Stimulated activated CD4-positive, alpha-beta T cell treated with anti-CD3 and anti-CD28 coated beads, Interleukin-2, amount 100 ng/mL, for 24 hours (primary cell): ENCODE data around the gene AKT1S1.
A peak's percentile ranks its signal among the peaks of the same experiment; 100 is the strongest.
"Not testable (repeated sequence)": the region's sequence is repeated elsewhere in the genome, so short reads cannot be mapped to it uniquely, and the experiment has no call there.

ENCODE experiments used
- DNase-seq, 2 donors: peaks; one replicate each; pipeline ENCODE4 v3.0.0-alpha.2; 2020

AKT1S1 gene

GRCh38 chr19:49877020-49877878, at the start of gene AKT1S1, which contains the start of gene TBC1D17:
Gene AKT1S1, minus strand, starts transcription at chr19:49877355. Its CDS starts 4,060 bp downstream, at chr19:49873295.
Gene TBC1D17, plus strand, starts transcription at chr19:49877702. Its CDS starts 22 bp downstream, at chr19:49877724.
- peak; percentile 96 to 98 for DNase-seq

GRCh38 chr19:49926515-49926914, 49.4 kb upstream of the AKT1S1 start:
- no peak for DNase-seq

GRCh38 chr19:49925486-49925885, 48.3 kb upstream of the AKT1S1 start:
- no peak for DNase-seq

- not testable (repeated sequence) for DNase-seq
Observed at GRCh38 chr19:49924881-49925210, 47.7 kb upstream of the AKT1S1 start.

- no peak for DNase-seq
Observed at GRCh38 chr19:49924004-49924880, 47.1 kb upstream of the AKT1S1 start.

- DNase-seq, result no peak
Observed at GRCh38 chr19:49923055-49924003, 46.2 kb upstream of the AKT1S1 start.

- DNase-seq, result no peak
Observed at GRCh38 chr19:49921871-49922795, 45.0 kb upstream of the AKT1S1 start.

- no peak for DNase-seq
Observed at GRCh38 chr19:49920624-49921363, 43.6 kb upstream of the AKT1S1 start.

GRCh38 chr19:49918089-49918488, 40.9 kb upstream of the AKT1S1 start:
- DNase-seq, result no peak

GRCh38 chr19:49916839-49917733, 39.9 kb upstream of the AKT1S1 start:
- DNase-seq, result no peak

- no peak for DNase-seq
Observed at GRCh38 chr19:49915271-49915670, 38.1 kb upstream of the AKT1S1 start.

- DNase-seq, result no peak
Observed at GRCh38 chr19:49913720-49914119, 36.6 kb upstream of the AKT1S1 start.

- no peak for DNase-seq
Observed at GRCh38 chr19:49912965-49913685, 36.0 kb upstream of the AKT1S1 start.

GRCh38 chr19:49911381-49912145, 34.4 kb upstream of the AKT1S1 start:
- DNase-seq, result peak in 1 of 2 donors; percentile 35

GRCh38 chr19:49910179-49910578, 33.0 kb upstream of the AKT1S1 start:
- DNase-seq, result no peak

- no peak for DNase-seq
Observed at GRCh38 chr19:49908480-49909420, 31.6 kb upstream of the AKT1S1 start.
